ENCODE measurements around the gene EFCAB13. TPM values are rescaled to one million over a fixed set of nuclear protein-coding genes. Genes with fewer than 3 reads are reported as not detected.

EFCAB13 gene, protein sequence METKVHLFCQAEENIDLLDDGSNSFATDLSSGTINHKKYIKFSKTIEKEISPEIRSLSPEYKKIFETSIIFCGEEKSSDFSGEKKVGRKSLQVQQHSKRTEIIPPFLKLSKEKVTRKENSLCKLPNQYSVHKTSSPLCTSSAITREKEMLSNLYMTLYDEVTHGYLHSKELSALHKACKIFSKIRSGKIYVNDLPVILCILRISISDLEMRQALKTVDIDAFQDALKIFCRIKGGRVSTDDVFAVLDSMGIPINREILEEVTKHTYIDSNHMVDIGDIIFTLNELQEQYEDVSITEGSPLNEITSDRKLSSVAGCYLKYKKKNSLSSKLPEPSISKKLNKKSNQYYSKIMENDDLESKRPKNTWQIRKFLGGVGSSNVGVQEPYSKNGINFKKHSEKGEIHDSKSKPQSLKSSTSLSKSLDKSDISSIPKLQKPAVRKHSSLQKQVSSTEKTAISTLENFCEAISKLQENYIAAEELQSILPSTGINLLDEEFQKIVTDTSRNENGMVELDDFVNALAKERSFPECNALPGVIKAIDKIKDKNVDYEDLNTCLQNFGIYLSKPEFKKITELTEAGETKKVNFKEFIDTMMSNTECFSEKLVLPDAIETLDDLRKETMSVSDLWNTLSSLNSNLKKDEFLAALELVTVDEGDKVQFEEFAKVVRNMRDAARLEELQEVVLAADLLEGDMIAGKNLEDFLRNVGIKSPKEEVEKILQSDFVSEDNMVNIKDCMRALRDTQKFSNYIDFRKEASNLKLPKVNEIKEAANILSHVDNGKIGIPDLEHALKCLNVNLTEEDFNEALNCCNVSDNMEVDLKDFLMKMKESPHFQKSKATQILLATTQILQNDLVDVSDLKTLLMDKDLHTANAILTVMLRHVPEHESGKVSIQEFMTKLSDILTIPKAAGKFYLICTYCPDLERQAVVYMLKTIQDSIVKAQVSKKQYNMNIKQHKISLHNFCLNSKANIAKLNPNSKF
- polyA plus RNA-seq = 1 to 10 TPM in 1 of 2 donors, under 1 TPM in 1; 0.61 to 1.8 TPM

DNA sequence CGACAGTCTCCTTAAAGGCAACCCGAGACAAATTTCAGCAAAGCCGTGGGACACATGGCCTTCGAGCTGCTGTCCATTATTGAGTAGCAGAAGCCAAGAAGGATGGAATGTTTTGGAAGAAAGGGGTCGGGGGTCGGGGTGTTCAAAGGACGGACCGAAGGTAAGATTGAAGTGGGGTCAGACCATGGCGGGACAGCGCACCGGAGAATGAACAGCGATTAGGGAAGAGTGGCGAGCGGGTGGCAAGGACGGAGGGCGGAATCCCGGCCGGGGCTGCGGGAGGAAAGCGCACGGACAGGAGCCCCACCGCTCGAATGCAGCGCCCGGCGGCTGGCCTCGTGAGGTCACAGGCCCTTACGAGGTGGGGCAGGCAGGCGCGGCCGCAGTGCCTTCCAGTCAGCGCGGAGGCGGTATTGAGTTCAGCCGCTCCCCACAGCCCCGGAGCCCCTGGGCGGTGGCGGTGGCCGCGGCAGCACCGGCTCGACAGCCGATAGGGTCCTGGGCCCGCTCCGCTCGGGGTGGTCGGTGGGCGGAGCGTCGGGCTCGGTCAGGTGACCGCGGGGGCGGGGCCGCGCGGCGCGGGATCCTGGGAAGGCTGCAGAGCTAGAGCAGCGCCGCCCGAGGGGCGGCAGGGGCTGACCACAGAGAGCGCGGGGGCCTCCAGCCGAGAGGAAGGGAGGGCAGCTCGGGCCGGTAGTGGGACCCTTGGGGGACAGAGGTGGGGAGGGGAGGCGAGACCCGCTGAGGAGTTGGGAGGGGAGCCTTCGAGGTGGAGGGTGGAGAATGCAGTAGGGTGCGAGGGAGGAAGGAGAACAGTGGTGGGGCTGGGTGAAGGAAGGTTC is at the start of gene EFCAB13:
Gene EFCAB13, plus strand, starts transcription at position 574 of the 842 bp plus-strand sequence. CDS start 4,399 bp downstream, outside the sequence.
- peak within 1 kb of the TSS; percentile 58 to 72 for H3K4me3 ChIP-seq (ENCODE audit: low read depth in 1 of 2, low read length in 2 of 2)
- no peaks in the 10 kb centered on the region for H3K4me1 ChIP-seq (ENCODE audit: control insufficient read depth in 2 of 2, insufficient read depth in 2 of 2, low read length in 1 of 2)
- no peaks in the 10 kb centered on the region for H3K36me3 ChIP-seq (ENCODE audit: control insufficient read depth in 2 of 2, insufficient read depth in 2 of 2, low read length in 1 of 2)
- H3K9me3 ChIP-seq (ENCODE audit: control insufficient read depth in 2 of 2, insufficient read depth in 1 of 2, low read depth in 1 of 2, low read length in 1 of 2) = no peaks in the 10 kb centered on the region
- peak within 1 kb of the TSS; percentile 86 to 90 for H3K27ac ChIP-seq (ENCODE audit: low read depth in 2 of 2, low read length in 1 of 2)
- 1% methylated on average over 70 to 72 of the region's 72 CpGs for WGBS, 2 donors
- H3K27me3 ChIP-seq (ENCODE audit: control insufficient read depth in 1 of 2, insufficient read depth in 2 of 2, low read length in 2 of 2) = no peaks in the 10 kb centered on the region

DNA sequence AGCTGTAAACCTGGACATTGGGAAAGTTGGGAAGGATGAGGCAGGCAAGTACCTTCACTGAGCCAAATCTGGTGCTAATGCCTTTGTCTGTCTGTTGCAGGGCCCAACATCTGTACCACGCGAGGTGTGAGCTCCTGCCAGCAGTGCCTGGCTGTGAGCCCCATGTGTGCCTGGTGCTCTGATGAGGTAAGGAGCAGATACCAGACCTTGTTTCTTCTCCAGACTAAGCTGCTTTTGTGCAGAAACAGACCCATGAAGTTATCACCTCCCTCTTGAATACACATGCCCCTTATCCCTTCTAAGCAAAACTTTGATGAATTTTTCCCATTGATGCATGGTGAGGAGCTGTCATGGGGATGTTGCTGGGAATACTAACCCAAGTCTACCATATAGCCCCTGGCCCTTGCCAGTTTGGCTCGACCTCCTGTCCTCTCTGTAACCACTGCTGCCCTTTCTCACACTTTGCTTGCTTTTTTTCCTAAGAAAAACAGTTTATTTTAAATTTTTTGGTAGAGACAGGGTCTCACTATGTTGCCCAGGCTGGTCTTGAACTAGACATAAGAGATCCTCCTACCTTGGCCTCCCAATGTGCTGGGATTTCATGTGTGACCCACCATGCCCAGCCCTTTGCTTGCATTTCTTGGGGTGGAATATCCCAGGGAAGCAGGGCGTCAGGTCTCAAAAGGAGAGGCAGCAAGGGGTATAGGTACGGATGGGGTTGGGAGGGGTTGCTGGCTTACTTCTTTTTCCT is 49.3 kb upstream of the EFCAB13 start:
- peaks cover 0 to 8% of the 10 kb centered on the region in 2 donors for H3K4me1 ChIP-seq (ENCODE audit: control insufficient read depth in 2 of 2, insufficient read depth in 2 of 2, low read length in 1 of 2)
- peak overlapping the region; percentile 71 to 85 for H3K27ac ChIP-seq (ENCODE audit: low read depth in 2 of 2, low read length in 1 of 2)
- WGBS, 2 donors = 85% methylated on average over 5 of the region's 5 CpGs

DNA sequence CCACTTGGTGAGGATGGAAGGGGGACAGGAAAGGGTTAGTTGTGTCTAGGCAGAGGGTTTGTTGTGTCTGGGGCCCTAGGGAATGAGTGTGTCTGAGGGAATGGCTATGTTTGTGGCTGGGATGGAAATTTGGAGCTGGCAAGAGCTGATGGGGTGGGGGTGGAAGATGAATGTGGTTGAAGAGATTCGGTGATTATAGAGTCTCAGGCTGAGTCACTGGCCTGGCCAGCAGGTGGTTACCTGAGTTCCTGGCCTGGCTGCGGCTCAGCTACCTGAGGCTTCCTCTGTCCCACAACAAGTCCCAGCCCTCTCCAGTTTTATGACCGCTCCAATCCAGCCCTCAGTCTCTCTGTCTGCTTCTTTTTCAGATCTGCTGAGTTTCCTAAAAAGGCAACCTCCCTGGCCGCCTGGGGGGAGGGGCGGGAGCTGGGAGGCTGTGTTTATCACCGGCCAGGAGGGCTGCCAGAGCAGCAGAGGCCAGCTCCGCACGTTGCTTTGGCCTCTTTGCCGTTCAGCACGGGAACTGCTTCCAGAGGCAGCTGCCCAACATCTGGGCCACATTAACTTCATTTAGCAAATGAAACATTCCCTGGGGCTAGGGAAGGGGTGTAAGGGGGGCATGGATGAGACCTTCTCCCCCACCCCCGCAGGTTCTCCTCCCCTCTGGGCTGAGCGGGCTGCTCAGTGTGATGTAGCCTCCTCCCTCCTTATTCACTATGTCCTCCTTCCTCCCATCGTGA is 48.3 kb upstream of the EFCAB13 start:
- Histone ChIP-seq H3K4me3 (ENCODE audit: low read depth in 1 of 2, low read length in 2 of 2) (no peak overlapping the region), H3K27me3 (ENCODE audit: control insufficient read depth in 1 of 2, insufficient read depth in 2 of 2, low read length in 2 of 2) (no peaks in the 10 kb centered on the region), H3K4me1 (ENCODE audit: control insufficient read depth in 2 of 2, insufficient read depth in 2 of 2, low read length in 1 of 2) (peaks cover 3 to 8% of the 10 kb centered on the region in 2 donors), H3K36me3 (ENCODE audit: control insufficient read depth in 2 of 2, insufficient read depth in 2 of 2, low read length in 1 of 2) (no peaks in the 10 kb centered on the region), H3K9me3 (ENCODE audit: control insufficient read depth in 2 of 2, insufficient read depth in 1 of 2, low read depth in 1 of 2, low read length in 1 of 2) (no peaks in the 10 kb centered on the region), H3K27ac (ENCODE audit: low read depth in 2 of 2, low read length in 1 of 2) (peak overlapping the region; percentile 71 to 85)
- 34 to 41% methylated on average over 13 of the region's 13 CpGs for WGBS, 2 donors

More for the DNA sequence above, 49.3 kb upstream of the EFCAB13 start:
- no peaks in the 10 kb centered on the region for H3K27me3 ChIP-seq (ENCODE audit: control insufficient read depth in 1 of 2, insufficient read depth in 2 of 2, low read length in 2 of 2)
- no peaks in the 10 kb centered on the region for H3K9me3 ChIP-seq (ENCODE audit: control insufficient read depth in 2 of 2, insufficient read depth in 1 of 2, low read depth in 1 of 2, low read length in 1 of 2)
- H3K36me3 ChIP-seq (ENCODE audit: control insufficient read depth in 2 of 2, insufficient read depth in 2 of 2, low read length in 1 of 2) = no peaks in the 10 kb centered on the region
- no peak overlapping the region for H3K4me3 ChIP-seq (ENCODE audit: low read depth in 1 of 2, low read length in 2 of 2)

DNA sequence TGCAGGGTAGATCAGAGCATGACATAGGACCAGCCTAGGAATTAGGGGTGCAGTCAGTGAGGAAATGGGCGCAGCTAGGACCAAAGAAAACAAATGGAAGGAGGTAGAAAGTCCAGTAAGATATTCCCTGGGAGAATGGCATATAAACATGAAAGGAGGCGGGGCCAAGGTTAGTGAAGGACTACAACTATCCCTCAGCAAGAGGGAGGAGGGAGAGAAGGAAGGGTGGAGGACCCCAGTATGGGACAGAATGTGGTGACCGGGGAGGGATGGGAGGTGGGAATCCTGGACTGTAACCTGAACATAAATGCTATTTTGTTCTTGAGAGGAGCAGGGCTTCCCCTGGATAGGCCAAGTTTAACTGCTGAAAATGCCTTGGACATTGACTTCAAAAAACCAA is 47.3 kb upstream of the EFCAB13 start:
- 81 to 86% methylated on average over 3 of the region's 3 CpGs for WGBS, 2 donors
- H3K9me3 ChIP-seq (ENCODE audit: control insufficient read depth in 2 of 2, insufficient read depth in 1 of 2, low read depth in 1 of 2, low read length in 1 of 2) = no peaks in the 10 kb centered on the region
- no peaks in the 10 kb centered on the region for H3K27me3 ChIP-seq (ENCODE audit: control insufficient read depth in 1 of 2, insufficient read depth in 2 of 2, low read length in 2 of 2)
- no peak overlapping the region for H3K4me3 ChIP-seq (ENCODE audit: low read depth in 1 of 2, low read length in 2 of 2)
- no peaks in the 10 kb centered on the region for H3K36me3 ChIP-seq (ENCODE audit: control insufficient read depth in 2 of 2, insufficient read depth in 2 of 2, low read length in 1 of 2)
- peaks cover 3 to 8% of the 10 kb centered on the region in 2 donors for H3K4me1 ChIP-seq (ENCODE audit: control insufficient read depth in 2 of 2, insufficient read depth in 2 of 2, low read length in 1 of 2)
- H3K27ac ChIP-seq (ENCODE audit: low read depth in 2 of 2, low read length in 1 of 2) = peak overlapping the region; percentile 71 to 85

DNA sequence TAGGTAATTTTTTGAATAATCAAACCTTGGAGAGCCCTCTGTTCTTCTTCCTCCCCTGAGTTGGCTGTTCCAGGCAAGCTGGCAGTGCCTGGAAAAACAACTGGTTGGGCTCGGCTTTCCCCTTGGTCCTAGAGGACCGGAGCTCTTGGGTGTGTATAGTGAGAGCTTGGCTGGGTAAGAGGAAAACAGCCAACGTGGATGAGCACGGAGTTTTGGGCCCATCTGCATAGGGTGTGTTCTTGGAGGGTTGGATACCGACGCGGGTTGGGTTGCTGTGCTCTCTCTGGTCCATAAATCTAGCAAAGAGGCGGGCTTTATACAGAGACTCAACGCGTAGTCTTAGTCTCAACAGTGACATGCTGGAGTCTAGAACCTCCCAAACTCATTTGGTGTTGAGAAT is 46.9 kb upstream of the EFCAB13 start:
- H3K4me3 ChIP-seq (ENCODE audit: low read depth in 1 of 2, low read length in 2 of 2) = no peak overlapping the region
- peak overlapping the region; percentile 71 to 85 for H3K27ac ChIP-seq (ENCODE audit: low read depth in 2 of 2, low read length in 1 of 2)
- no peaks in the 10 kb centered on the region for H3K36me3 ChIP-seq (ENCODE audit: control insufficient read depth in 2 of 2, insufficient read depth in 2 of 2, low read length in 1 of 2)
- peaks cover 3 to 8% of the 10 kb centered on the region in 2 donors for H3K4me1 ChIP-seq (ENCODE audit: control insufficient read depth in 2 of 2, insufficient read depth in 2 of 2, low read length in 1 of 2)
- WGBS, 2 donors = 25 to 35% methylated on average over 10 of the region's 10 CpGs
- no peaks in the 10 kb centered on the region for H3K9me3 ChIP-seq (ENCODE audit: control insufficient read depth in 2 of 2, insufficient read depth in 1 of 2, low read depth in 1 of 2, low read length in 1 of 2)
- no peaks in the 10 kb centered on the region for H3K27me3 ChIP-seq (ENCODE audit: control insufficient read depth in 1 of 2, insufficient read depth in 2 of 2, low read length in 2 of 2)

DNA sequence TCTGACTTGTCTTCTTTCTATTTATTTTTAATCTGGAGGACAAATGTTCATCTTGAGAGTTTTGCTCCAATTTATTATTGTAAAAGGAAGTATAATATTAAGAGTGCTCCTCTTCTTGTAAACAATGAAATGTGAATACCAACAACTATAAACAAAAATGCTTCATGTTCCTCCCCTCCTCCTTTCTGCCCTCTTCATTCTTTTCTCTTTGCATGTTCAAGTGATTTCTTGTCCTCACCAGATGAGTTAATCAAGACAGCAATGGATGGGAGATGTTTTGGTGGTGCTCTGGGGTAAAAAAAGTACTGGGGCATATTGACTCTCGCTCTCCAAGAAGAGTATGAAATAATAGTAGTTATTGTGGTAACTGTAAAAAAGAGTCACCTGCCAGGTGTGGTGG is 45.8 kb upstream of the EFCAB13 start:
- H3K9me3 ChIP-seq (ENCODE audit: control insufficient read depth in 2 of 2, insufficient read depth in 1 of 2, low read depth in 1 of 2, low read length in 1 of 2) = no peaks in the 10 kb centered on the region
- 90 to 95% methylated on average over 1 of the region's 1 CpG for WGBS, 2 donors
- no peak overlapping the region for H3K4me3 ChIP-seq (ENCODE audit: low read depth in 1 of 2, low read length in 2 of 2)
- H3K27ac ChIP-seq (ENCODE audit: low read depth in 2 of 2, low read length in 1 of 2) = peak overlapping the region in 1 of 2 donors; percentile 62
- H3K4me1 ChIP-seq (ENCODE audit: control insufficient read depth in 2 of 2, insufficient read depth in 2 of 2, low read length in 1 of 2) = peaks cover 3 to 8% of the 10 kb centered on the region in 2 donors
- H3K36me3 ChIP-seq (ENCODE audit: control insufficient read depth in 2 of 2, insufficient read depth in 2 of 2, low read length in 1 of 2) = no peaks in the 10 kb centered on the region
- H3K27me3 ChIP-seq (ENCODE audit: control insufficient read depth in 1 of 2, insufficient read depth in 2 of 2, low read length in 2 of 2) = no peaks in the 10 kb centered on the region

DNA sequence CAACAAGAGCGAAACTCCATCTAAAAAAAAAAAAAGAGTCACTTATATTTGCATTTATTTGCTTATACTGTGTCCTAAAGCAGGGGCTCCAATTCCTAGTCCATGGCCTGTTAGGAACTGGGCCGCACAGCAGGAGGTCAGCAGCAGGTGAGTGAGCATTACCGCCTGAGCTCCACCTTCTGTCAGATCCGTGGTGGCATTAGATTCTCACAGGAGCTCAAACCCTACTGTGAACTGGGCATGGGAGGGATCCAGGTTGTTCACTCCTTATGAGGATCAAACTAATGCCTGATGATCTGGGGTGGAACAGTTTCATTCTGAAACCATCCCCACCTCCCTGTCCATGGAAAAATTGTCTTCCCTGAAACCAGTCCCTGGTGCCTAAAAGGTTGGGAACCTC is 45.2 kb upstream of the EFCAB13 start:
- Histone ChIP-seq H3K27ac (ENCODE audit: low read depth in 2 of 2, low read length in 1 of 2) (peak overlapping the region; percentile 62 to 83), H3K27me3 (ENCODE audit: control insufficient read depth in 1 of 2, insufficient read depth in 2 of 2, low read length in 2 of 2) (no peaks in the 10 kb centered on the region), H3K36me3 (ENCODE audit: control insufficient read depth in 2 of 2, insufficient read depth in 2 of 2, low read length in 1 of 2) (no peaks in the 10 kb centered on the region), H3K4me1 (ENCODE audit: control insufficient read depth in 2 of 2, insufficient read depth in 2 of 2, low read length in 1 of 2) (peaks cover 3 to 8% of the 10 kb centered on the region in 2 donors), H3K4me3 (ENCODE audit: low read depth in 1 of 2, low read length in 2 of 2) (no peak overlapping the region), H3K9me3 (ENCODE audit: control insufficient read depth in 2 of 2, insufficient read depth in 1 of 2, low read depth in 1 of 2, low read length in 1 of 2) (no peaks in the 10 kb centered on the region)
- WGBS, 2 donors = 85 to 86% methylated on average over 4 of the region's 4 CpGs

DNA sequence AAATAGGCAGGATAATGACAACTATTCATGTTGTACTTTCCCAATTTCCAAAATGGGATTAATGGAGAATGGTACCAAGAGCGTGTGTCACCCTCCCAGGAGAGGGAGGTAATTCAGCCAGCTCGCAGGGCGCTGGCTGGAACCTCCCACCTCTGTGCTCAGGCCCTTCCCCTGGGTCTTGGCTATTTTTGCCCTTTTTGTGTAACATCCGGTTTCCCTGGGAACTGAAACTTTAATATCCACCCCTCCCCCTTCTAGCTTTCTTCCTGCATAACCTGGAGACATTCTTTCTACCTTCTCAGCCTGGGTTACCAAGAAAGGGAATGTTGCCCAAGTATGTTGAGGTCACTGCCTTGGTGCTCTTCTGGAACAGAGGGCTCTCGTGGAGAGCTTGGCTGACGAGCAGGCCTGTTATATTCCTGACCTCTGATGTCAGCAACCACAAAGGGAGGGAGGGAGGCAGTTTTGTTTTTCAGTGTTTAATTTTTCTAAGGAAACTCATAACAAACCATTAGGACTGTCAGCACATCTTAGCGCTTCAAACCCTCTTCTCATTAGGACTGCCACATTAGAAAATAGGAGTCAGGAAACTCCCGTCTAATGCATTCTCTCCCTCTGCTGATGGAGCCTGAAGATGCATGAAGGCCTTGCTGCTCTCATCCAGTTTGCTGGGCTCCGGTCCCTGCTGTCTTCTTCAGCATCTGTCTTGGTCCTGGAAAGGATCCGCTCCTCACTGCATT is 44.5 kb upstream of the EFCAB13 start:
- Histone ChIP-seq H3K9me3 (ENCODE audit: control insufficient read depth in 2 of 2, insufficient read depth in 1 of 2, low read depth in 1 of 2, low read length in 1 of 2) (no peaks in the 10 kb centered on the region), H3K27me3 (ENCODE audit: control insufficient read depth in 1 of 2, insufficient read depth in 2 of 2, low read length in 2 of 2) (no peaks in the 10 kb centered on the region), H3K4me1 (ENCODE audit: control insufficient read depth in 2 of 2, insufficient read depth in 2 of 2, low read length in 1 of 2) (peaks cover 3 to 8% of the 10 kb centered on the region in 2 donors), H3K36me3 (ENCODE audit: control insufficient read depth in 2 of 2, insufficient read depth in 2 of 2, low read length in 1 of 2) (no peaks in the 10 kb centered on the region), H3K27ac (ENCODE audit: low read depth in 2 of 2, low read length in 1 of 2) (peak overlapping the region; percentile 75), H3K4me3 (ENCODE audit: low read depth in 1 of 2, low read length in 2 of 2) (no peak overlapping the region)
- WGBS, 2 donors = 57 to 61% methylated on average over 10 of the region's 10 CpGs

All from esophagus (tissue), 2 donors.